HG02840 (cell line): Measurements from ENCODE around the gene GALNT18.

Experiments used
- ATAC-seq: cut with Tn5 transposase; IDR thresholded peaks from one replicate; pipeline ENCODE4 v1.9.1; 2021; ENCODE audit warnings: mild to moderate bottlenecking, moderate library complexity, moderate number of reproducible peaks; ENCODE audit not compliant: unreplicated experiment, low FRiP score

GALNT18 gene

DNA sequence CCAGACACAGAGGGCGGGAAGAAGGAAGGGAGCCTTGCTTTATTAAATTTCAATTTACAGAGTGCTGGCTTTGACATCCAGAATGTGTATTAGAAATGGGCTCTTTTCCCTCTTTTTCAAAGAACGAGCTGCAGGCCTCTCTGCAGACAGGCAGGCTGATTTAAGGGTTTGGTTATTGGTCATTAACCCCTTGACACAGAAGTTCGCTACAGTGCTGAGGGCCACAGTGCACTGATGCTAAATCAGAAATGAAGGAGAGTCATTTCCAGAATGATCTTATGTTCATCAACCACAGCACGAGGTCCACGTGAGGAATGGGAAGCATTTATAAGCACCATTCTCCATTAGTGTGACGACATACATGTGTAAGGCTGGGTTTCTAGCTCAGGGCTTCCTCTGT is 320.6 kb downstream of the GALNT18 start:
- ATAC-seq: no peak

DNA sequence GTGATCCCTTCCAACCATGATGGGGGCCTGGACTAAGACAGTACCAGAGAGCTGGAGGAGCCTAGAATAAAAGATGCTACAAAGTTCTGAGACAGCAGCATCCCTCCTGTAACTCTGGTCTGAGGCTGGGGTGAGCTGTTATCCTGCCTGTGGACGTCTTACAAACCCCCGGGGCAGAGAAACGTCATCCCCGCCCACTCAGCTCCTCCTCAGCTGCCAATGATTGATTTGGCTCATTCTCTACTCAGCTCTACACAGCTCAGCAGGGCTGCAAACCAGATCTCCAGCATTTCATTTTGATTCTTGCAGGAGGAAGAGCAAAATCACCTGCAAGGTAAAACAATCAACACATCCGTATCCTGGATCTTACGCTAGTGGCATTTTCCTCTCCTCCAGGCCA is 324.2 kb downstream of the GALNT18 start:
- no peak for ATAC-seq

DNA sequence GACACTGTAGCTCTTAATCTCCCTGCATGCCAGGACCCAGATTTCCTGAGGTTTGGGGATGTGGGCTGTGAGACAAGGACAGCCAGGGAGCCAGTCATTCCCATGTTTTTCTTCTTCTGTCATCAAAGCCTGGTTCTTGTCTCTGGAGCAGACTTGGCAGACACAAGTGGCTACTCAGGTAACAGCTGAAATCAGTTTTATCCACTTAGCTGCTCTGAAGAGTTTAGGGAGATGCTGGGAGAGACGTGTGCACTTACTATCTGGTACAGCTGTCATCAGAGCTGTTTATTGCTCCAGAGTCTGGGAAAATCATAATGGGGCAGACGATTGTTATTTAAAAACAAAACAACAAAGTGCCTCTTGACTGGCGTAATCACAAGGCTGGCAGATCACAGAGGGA is 325.4 kb downstream of the GALNT18 start:
- ATAC-seq: no peak

DNA sequence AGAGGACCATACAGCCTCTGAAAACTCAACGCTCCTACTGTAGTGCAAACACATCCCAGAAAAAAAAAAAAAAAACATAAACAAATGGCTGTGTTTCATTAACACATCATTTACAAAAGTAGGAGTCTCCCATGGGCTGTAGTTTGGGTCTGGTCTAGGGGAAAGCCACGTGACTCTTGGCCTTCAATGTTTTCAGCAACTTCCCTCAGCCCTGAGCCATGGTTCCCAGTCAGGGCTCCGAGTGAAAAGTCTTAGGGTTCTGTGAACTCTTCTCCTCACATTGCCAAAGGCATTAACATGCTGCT is 327.3 kb downstream of the GALNT18 start:
- no peak for ATAC-seq

DNA sequence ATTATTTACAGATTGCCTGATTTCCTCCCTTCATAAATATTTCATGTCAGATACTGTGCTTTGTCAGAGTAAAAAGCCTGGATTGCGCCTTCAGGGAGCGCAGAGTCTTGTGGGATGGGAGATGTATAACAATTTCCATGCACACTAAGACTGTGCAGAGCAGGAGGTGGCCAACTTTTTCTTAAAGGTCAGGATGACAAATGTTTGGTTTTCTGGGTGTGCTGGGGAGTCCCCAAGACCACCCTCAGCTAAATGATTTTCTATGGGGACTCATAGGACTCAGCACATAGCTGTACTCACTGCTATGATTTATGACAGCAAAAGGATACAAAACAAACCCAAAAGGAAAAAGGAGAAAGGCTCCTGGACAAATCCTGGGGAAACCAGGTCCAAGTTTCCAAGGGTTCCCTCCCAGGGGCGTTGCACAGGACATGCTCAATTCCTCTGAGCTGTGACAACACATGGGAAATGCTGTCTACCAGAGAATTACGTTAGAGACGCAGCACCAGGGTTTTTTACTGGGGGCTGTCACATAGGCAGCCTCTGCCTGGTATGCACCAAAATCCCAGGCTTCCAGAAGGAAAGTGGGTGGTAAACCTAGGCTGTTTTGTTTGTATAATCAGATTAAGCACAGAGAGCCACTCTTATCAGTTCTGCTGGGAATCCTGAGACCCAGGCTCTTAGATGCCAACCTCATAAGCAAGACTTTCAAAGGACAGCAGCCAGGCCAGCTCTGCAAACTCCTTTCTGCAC is 327.8 kb downstream of the GALNT18 start:
- ATAC-seq: no peak

DNA sequence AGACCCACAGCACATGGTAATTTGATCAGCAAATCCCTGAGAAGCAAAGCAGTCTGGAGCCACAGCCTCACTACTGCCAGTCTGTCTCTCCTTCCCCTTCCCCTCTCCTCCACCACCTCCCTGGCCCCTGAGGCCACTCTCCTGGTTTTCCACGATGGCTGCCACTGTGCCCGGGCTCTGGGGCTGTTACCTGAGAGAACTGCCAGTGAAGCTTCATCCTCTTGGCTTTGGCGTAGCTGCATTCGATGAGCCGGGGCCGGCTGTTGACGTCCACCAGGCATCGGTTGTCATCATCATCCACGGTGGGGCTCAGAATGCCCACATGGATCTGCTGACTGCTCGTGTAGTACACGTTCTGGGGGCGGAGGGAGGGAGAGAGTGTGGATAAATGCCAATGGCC is 329.0 kb downstream of the GALNT18 start:
- no peak for ATAC-seq

DNA sequence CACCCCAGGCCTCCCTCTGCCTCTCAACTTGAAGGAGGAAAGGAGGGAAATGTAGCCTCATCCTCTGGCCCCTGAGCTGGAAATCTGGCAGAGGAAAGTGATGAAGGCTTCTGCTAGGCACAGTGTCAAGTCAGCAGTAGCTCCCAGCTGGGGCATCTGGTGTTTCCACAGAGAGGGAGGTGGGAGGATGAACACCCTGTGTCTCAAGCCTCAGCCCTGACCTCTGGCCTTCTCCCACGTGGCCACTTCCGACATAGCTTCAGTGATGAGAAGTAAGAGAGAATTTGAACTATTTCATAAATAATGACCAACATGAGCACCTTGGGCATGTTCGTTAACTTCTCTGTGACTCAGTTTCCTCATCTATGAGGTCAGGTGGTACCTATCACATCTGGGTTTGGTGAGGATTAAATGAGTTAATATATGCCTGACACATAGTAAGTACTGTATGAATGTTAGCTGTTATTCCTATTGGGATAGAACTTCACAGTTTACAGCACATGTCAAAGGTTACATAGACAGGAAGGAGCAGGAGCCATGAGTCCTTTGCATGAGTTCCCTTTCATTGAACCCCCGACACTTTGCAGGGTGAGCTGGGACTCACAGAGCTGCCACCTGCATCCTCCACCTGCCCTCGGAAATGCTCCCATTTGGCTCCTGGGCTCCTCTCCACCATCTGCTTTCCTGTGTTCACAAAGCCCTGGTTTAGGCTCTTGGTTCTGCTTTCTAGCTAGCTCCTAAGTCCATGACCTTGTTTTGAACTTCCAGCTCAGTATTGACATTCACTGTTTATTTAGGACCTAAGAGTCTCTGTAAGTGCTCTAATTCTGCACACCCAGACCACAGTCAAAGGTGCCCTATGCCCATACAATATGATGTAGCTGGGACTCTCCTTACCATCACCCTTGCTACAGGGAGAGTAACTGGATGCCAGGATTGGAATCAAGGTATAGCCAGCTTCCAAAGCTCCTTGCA is 330.5 kb downstream of the GALNT18 start:
- no peak for ATAC-seq

DNA sequence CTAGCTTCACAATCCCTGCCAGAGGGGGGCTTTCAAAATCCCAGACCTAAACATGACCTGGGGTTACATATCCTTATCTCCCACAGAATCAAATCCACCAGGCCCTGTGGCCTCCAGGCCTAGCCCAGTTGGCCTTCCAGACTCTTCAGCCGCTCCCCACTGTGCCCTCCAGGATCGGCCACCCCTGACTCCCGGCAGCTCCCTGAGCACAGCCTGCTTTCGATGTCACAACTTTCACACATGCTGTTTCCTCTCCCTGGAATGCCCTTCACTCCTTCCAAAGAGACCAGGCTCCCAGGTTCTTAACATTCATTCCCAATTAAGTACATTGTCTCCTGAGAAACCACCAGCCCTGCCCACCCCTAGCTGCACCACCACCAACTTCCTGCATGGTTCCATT is 331.5 kb downstream of the GALNT18 start:
- ATAC-seq: no peak

DNA sequence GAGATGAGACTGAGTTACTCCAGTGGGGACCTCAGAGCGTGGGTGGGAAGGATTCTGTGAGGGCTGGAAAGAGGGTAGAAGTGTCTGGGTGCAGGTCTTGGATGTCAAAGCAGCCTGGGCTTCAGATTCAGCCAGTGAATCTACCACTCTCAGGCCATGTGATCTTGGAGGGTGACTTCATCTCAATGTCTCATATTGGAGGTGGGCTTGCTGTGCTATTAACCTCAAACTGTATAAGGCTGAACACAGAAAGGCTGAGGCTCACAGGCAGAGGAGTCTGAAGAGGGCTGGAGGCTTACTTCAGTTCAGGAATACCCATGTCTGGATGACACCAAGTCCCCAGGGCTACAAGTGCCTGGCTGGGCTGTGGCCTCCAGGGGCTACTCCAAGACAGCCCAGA is 332.1 kb downstream of the GALNT18 start:
- ATAC-seq: no peak

DNA sequence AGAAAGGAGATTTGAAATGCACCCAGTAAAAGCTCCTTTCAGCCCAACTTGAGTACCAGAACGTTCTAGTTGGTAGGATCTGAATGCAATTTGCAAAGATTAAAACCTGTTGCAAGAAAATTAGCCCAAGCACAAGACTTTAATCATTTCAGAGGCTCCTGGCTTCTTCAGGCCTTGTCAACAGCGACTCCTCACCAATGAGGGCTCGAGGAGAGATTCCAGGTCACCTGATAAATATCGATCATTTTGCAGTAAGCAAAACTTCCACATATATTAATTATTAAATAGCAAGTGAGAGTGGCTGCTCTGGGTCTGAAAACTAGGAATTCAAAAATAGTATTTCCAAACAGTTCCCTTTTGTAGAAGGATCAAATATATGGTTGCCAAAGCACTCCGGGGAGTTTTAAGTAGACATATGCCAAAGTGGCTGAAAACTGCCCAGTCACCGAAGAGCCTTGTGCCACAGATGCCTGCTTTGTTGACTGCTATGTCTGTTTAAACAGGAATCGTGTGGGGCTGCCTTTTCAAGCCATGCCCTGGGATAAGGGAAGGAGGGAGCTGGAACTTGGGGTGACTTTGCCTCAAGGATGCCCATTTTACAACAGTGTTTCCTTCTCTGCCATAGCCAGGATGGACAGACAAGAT is 332.7 kb downstream of the GALNT18 start:
- no peak for ATAC-seq

DNA sequence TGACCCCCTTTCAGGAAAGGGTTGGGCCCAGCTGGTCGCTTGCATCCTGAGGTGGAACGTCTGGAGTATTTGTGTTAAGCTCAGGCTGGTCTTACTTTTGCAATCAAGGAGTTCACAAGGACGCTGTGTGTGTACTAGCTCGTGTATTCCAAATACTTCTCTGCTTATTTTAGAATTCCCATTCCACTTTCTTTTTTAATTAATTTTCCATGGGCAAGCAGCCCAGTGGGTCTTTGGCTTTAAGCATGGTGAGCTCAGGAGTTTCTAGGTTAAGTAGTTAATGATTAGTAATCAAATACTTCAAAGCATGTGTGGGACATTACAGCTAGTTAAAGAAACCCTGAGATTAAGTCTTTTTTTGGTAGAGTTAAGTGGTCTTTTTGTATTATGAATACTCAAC is 337.3 kb downstream of the GALNT18 start:
- ATAC-seq: no peak

DNA sequence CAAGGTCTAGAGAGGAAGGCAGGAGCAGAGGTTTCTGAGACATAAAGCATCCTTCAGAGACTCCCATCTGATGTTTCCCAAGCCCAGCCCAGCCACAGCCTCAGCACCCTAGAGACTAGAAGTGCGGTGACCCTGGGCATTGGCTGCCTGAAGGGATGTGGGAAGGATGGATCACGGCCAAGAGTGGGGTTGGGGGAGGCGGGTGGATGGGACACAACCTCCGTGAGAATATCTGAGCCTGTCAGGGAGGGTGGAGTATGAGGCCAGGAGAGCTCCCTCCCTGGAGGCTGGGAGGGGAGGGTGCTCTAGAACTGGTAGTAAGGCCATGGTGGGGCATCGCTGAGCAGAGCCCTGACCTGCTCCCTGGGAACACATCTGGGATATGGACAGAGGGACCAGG is 340.2 kb downstream of the GALNT18 start:
- ATAC-seq: no peak

DNA sequence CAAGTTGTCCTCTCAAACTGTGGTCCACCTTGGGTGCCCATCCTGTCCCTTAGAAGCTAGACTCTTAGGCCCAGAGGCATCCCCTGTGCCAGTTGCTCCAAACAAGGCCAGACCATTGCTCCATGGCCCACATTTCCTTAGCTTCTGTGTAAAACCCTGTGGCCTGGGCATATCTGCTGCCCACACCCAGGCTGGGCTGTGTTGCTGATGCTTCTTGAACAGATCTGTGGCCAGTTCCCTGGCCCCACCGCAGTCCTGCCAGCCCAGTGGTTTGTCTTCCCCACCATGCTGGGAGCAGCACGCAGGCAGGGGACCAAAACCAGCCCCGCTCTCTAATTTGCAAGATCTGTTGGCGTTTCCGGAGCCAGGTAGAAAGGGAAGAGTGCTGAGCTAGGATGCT is 341.0 kb downstream of the GALNT18 start:
- no peak for ATAC-seq

DNA sequence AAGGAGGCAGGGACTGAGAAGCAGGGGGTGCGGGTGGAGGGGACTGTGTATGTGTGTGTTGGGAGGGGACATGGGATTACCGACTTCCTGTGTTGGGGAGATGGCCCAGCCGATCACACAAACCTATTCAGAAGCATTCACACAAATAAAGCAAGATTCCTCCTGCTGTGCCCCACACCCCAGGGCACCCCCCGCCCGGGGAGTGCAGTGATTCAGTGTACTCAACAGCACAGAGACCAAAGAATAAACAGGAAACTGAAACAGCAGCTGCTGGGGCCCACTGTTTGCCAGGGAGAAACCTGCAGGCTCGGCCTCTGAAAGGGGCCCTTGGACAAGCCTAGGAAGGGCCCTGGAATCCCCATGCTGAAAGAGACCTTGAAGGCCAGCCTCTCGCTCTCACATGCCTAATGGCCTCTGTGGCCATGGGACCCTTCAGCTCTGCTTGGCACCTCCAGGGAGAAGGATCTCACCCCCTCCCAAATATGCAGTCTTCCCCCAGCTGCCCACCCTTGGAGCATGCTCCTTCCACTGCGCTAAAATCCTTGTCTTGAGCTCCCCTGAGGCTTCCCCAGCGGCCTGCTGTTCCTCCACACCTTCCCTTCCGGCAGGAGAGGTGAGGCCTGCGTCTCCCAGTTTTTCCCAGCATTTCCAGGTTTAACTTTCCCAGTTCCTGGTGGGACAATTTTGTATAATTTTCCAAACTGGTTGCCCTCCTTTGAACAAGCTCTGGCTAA is 341.7 kb downstream of the GALNT18 start:
- ATAC-seq: no peak

DNA sequence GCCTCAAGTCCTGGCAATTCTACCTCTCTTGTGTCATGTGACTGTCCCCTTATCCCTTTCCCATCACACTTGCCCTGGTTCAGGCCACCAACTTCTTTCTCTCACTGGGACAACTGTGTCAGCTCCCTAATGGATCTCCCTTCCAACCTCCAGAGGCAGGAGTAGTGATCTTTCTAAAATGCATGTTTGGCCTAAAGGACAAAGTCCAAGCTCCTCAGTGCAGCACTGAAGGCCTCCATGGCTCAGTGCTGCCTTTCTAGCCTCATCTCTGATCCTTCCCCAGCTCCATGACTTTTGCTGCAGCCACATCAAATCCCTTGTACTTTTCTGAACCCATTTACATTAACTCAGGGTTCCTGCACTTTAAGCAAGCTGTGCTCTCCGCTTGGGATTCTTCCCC is 349.6 kb downstream of the GALNT18 start:
- ATAC-seq: no peak

DNA sequence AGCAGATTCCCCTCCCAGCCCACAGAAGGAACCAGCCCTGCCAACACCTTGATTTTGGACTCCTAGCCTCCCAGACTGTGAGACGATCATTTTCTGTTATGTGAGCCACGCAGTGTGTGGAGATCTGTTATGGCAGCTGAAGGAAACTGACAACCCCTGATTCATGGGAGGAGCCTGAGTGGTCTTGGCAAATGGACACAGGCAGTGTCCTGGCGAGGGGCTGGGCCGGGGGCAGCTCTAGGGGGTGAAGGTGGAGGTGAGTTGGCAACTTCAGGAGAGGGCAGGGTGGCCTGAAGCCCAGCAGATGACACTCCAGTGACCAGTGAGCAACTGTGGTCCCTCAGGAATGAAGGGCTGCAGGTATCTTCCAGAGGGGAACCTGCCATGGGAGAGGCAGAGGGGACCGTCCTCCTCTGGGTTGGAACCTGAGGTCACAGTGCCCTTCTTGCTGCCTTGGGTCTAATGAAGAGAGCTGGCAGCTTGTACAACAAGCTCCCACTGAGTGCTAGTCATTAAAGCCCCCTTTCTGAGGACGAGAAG is 351.5 kb downstream of the GALNT18 start:
- ATAC-seq: no peak

DNA sequence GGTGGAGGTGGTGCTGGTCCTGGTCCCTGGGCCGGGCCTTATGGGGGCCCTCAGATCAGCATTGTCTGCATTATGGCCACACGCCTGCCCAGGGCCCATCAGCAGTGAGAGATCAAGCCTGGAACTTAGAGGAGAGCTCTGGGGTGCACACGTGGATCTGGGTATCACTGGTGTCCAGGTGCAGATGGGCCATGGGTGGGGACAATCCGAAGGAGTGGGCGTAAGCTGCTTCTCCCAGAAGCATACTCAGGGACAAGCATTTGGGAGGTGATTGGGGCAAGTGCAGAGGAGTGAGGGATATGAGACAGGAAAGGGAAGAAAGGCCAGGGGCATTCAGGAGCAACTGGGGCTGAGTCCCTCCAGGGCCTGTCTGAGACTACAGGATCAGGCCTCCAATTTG is 353.1 kb downstream of the GALNT18 start:
- no peak for ATAC-seq

DNA sequence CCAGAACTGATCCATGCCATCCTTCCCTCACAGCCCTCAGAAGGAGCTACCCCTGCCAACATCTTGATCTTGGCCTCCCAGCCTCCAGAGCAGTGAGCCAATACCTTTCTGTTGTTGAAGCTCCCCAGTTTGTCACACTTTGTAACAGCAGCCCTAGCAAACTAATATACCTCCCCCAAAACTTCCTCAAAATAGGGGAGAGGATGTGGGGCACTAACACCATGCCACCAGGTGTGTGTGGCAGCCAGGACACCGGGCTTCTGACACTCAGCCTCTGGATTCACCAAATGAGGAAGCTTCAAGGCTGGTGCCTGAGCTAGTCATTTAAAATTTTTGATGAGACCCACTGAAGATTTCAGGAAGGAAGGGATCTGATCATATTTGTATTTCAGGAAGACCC is 353.7 kb downstream of the GALNT18 start:
- ATAC-seq: no peak

DNA sequence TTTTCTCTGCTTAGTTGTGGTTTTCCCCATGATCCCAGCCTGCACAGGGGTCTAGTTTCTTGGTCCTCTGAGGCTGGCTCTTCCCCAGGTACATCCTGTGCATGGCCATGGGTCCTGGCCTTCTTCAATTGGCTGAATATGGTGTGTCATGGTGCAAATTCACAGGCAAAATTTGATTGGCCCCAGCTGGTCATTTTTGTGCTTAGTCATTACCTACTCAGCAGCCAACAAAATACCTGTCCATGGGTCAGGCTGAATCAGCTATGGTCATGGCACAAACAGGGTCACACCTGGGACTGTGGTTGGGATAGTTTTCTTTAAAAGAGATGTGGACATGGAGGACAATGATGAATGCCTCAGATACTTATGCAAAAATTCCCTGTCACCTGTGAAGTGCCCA is 354.5 kb downstream of the GALNT18 start:
- no peak for ATAC-seq

DNA sequence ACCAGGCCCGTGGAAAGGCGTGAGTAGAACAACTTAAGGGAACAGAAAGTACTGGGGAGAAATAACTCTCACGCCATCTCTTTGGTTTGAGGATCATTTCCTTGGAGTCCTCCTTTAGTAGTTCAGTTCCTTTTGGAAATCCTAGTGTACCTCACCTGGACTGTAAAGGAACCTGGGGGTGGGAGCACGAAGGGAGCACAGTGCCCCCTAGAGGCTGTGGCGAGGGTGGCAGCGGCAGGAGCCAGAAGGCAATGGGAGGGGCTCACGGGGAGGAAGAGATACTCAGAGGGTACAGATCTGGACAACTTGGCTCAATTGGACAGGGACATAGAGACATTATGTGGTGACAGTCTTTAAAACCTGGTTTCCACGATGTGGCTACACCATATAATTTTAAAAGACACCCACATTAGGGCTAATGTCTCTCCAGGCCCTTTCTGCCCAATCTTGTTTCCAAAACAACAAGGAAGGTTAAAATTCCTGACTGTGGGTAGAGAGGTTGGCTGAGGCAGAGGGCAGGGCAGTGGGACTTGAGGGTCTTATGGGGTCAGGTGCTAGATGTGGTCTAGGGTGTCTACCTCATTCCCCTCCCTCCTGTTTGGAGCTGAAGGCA is 355.7 kb downstream of the GALNT18 start:
- no peak for ATAC-seq
